GM19025 (cell line): ENCODE data around the gene ACOT13.
"Not testable (repeated sequence)": the region's sequence is repeated elsewhere in the genome, so short reads cannot be mapped to it uniquely, and the experiment has no call there.

Experiments
- ATAC-seq: cut with Tn5 transposase; IDR thresholded peaks from one replicate; pipeline ENCODE4 v1.9.1; 2021; ENCODE audit warnings: mild to moderate bottlenecking, low read depth, moderate library complexity; ENCODE audit not compliant: unreplicated experiment

ACOT13 gene

DNA sequence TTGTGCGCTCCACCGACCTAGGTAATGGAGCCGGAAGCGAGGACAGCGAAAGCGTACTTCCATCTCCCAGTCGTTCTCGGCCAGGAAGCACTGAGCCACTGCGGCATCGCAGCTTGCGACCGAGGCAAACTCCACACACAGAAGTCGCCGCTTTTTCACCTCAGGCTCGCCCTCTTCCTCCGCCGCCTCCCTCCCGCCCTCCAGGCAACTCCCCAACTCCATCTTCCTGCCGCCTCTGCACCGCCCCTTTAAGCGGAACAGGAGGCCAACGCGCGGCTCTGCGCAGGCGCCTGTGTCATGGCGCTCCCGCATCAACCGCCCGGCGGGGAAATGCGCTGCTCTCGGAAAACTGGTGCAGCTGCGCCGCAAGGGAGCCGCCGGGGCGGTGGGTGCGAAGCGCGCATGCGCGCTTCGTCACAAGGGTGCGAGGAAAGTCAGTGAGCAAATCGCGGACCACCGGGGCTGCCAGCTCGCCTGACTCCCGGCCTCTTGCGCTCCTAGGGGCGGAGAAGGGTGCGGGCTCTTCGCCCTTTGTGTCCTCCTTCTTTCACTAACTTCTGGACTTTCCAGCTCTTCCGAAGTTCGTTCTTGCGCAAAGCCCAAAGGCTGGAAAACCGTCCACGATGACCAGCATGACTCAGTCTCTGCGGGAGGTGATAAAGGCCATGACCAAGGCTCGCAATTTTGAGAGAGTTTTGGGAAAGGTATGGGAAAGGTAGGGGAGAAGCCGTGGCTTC is at the start of gene ACOT13, which contains the start of gene TDP2:
Gene ACOT13, plus strand, starts transcription at position 437 of the 737 bp plus-strand sequence. Its CDS starts 187 bp downstream, at position 624.
Gene TDP2, minus strand, starts transcription at position 259 of the 737 bp plus-strand sequence. Its CDS starts 37 bp downstream, at position 222.
- ATAC-seq, result peak; percentile 96

DNA sequence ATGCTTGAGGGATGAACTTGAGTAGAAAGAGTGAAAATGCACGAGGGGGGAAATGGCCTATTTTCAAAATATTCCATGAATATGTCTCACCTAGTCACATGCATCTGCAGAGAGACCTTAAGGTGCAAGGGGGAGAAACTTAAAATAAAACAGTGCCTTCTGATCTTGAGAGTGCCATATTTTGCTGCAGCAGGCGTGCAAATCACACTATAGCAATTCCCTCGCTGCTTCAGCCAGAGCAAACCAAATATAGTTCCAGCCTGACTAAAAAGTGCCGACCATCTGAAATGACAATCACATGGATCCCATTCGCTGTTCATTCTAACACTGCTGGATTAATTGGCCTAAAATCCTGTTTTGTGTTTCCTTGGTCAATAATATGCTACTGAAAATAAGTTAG is 47.2 kb upstream of the ACOT13 start:
- ATAC-seq, result no peak

DNA sequence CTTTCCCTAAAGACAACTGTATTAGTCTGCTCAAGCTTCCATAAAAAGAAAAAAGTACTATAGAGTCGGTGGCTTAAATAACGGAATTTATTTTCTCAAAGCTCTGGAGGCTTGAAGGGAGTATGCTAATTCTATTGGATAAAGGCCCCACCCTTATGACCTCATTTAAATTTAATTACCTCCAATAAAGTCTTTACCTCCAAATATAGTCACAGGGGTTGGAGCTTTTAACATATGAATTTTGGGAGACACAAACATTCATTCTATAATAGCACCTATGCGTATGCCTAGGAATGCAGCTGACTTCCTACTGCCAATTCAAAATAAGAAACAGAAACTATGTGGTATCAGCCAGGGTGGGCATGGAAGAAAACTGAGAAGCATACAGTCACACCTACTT is 46.2 kb upstream of the ACOT13 start:
- ATAC-seq, result no peak

- ATAC-seq, result no peak
Measured at GRCh38 chr6:24621626-24622289, 45.1 kb upstream of the ACOT13 start.

- no peak for ATAC-seq
Measured at GRCh38 chr6:24630856-24631505, 35.9 kb upstream of the ACOT13 start.

DNA sequence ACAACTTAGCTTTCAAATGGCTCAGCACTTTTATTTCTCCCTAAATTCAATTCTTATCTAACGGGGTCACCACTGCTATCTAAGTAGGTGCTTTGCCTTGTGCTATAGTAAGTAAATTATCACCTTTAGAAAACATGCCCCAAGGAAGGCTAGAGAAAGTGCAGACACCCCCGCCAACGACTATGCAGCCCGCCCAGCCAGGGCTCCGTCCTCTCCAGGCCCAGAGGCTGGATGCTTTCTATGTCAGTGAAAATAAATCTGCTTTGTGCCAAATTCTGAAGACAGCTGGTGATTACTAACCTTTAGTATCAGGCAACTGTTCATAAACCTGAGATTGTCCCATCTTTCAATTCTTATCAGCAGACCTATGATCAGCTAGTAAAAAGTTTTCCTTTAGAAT is 35.2 kb upstream of the ACOT13 start:
- no peak for ATAC-seq

DNA sequence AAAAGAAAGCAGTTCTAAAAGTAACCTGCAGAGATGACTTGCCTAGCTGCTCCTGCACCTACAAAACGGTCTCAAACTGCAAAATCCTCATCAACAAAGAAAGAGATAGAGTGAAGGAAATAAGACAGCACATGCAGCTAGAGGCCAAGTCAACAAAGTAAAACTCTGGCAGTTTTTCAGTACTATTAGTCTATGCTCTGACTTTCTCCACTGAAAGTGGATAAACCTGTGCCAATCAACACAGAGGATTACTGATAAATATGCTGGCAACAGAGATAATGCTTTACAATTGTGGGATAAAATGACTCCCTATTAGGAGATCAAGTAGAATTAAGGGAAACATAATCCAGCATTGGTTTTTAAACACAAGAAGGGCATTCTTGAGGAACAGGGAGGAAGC is 34.3 kb upstream of the ACOT13 start:
- no peak for ATAC-seq

DNA sequence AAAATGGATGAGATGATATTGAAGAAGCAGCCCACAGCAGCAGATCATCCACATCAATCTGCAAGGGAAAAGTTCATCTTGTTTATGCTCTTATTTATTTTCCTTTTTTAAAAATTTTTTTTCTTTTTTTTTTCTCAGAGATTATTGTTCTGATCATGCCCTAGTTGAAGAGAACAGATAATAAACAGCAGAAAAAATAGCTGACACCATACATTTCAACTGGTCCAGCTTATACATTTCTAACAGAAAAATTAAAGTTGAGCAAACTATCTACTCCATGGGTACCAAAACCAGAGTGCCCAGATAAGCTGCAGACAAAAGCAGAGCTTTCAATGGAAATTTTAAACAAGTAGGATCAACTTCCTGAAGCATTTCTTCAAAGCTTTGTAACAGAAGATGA is 30.2 kb upstream of the ACOT13 start:
- ATAC-seq, result no peak

- no peak for ATAC-seq
Measured at GRCh38 chr6:24640166-24640565, 26.7 kb upstream of the ACOT13 start.

DNA sequence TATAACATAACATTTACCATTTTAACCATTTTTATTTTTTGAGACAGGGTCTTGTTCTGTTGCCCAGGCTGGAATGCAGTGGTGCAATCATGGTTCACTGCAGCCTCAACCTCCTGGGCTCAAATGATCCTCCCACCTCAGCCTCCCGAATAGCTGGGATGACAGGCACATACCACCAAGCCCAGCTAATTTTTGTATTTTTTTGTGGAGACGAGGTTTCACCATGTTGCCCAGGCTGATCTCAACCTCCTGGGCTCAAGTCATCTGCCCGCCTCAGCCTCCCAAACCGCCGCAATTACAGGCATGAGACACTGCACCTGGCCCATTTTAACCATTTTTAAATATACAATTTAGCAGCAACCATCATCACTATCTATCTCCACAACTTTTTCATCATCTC is 26.2 kb upstream of the ACOT13 start:
- ATAC-seq, result not testable (repeated sequence)

DNA sequence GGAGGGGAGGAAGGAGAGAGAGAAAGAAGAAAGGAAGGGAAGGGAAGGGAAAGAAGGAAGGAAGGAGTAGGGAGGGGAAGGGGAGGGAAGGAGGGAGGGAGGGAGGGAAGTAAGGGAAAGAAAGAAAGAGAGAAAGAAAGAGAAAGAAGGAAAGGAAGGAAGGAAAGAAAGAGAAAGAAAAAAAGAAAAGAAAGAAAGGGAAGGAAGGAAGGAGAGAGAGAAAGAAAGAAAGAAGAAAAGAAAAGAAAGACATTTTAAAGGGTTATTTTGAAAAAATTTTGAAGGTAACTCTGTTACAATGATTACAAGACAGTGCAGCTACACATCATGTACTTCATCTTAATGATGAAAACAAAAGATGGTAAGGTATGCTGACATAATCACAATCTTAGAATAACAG is 24.8 kb upstream of the ACOT13 start:
- ATAC-seq, result no peak

DNA sequence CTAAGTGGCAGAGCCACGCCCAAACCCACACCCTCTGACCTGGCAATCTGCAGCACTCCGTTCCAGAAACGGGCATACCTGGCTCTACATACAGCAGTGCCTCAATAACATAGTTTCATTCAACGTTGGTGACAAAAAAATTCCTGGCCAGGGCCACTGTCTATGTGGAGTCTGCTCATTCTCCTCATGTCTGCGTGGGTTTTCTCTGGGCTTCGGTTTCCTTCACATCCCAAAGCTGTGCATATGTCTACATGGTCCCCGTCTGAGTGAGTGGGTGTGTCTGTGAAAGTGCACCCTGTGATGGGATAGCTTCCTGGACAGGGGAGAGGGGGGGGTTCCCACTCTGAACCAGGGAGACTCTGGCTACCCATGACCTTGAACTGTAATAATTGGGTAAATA is 23.0 kb upstream of the ACOT13 start:
- no peak for ATAC-seq

- no peak for ATAC-seq
Measured at GRCh38 chr6:24644377-24644776, 22.5 kb upstream of the ACOT13 start.

- ATAC-seq, result no peak
Measured at GRCh38 chr6:24646771-24647170, 20.1 kb upstream of the ACOT13 start.

GRCh38 chr6:24648276-24648675 is 18.6 kb upstream of the ACOT13 start:
- ATAC-seq, result no peak

- no peak for ATAC-seq
Measured at GRCh38 chr6:24649691-24650090, 17.2 kb upstream of the ACOT13 start.

- no peak for ATAC-seq
Measured at GRCh38 chr6:24650365-24650764, 16.5 kb upstream of the ACOT13 start.

DNA sequence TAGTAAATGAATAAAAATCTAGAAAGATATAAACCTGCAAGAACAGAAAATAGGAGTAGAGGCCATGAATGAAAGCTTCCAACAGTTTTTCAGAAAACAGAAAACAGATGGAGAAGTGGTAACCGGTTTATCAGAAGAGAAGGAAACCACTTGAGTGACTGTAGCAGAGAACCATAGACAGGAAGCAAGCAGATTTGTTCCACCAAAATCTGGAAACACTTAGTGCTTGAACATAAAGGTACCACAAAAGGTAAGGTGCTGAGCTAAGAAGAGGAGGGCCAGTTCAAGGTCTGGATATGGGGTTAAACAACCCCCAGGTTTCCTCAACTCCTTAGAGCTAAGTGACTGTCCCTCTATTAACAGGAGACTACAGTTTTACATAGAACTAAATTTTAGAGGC is 11.7 kb upstream of the ACOT13 start:
- ATAC-seq, result no peak

DNA sequence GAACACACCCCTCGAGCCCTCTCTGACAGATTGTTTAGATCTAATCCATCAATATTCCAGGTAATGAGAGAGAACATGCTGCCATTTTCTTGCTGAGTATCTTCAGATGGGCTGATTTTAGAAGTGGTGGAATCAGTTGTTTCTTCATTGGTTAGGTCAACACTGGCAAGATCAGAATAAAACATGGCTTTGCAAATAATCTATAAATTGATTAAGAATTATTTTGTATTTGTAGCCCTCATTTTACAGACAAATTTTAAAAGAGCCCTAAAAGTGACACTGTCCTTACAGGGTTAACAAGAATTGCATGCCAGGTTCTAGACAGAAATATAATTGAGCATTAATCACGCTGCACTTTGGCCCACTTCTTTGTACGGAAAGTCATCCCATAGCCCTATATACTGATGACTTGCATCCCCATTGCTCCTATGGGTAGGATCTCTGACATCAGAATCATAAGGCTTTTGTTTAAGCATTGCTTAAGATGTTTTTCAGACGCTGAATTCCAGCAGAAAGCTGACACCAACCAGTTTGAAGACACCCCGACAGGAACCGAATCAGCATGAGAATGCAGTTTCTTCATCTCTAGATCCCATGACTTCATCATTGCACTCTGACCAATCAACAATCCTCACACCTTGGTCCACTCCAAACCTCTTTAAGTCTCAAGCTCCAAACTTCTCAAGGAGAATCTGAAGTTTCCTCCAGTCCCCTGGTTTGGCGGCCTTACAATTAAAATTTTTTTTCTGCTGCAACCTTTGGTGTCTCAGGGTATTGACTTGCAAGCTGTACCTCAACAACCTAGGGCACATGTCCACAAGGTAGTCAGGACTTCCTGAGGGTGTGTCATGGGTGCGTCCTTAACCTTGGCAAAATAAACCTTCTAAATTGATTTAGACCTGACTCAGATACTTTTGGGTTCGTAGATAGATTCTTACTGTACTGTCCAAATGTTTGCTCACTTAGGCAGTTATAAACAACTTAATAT is 8.0 kb upstream of the ACOT13 start:
- ATAC-seq, result no peak

GRCh38 chr6:24659561-24659960 is 7.3 kb upstream of the ACOT13 start:
- no peak for ATAC-seq
